Activated T-helper 2 cell treated with anti-CD3 and anti-CD28 coated beads, Interferon-gamma antibody, Interleukin-2, Interleukin-4, amounts not matched to agents 10 μg/mL and 5 μg/mL and 100 μg/mL, durations not matched to agents 14 hours and 24 hours and 36 hours (primary cell): ENCODE data around the gene FSTL3. TPM values are rescaled to one million over a fixed set of nuclear protein-coding genes. Genes with fewer than 3 reads are reported as not detected.

ENCODE experiments used
- DNase-seq: peaks from one replicate; pipeline ENCODE4 v3.0.0; 2021; ENCODE audit warnings: low spot score
- H3K27ac Mint-ChIP-seq: one replicate; pipeline ENCODE4 v1.8.0; 2021; ENCODE audit warnings: mixed read lengths
- H3K27me3 Mint-ChIP-seq: one replicate; pipeline ENCODE4 v1.8.0; 2021; ENCODE audit warnings: low read depth, mixed read lengths
- H3K36me3 Mint-ChIP-seq: one replicate; pipeline ENCODE4 v1.8.0; 2021; ENCODE audit warnings: low read depth, mixed read lengths
- H3K4me1 Mint-ChIP-seq: one replicate; pipeline ENCODE4 v1.8.0; 2021; ENCODE audit warnings: low read depth, mixed read lengths
- H3K4me3 Mint-ChIP-seq: one replicate; pipeline ENCODE4 v1.8.0; 2021; ENCODE audit warnings: low read depth, mild to moderate bottlenecking, moderate library complexity, mixed read lengths
- H3K9me3 Mint-ChIP-seq: one replicate; pipeline ENCODE4 v1.8.0; 2021; ENCODE audit warnings: mixed read lengths
- intact Hi-C: fragments of 100-400 bp; cut with micrococcal nuclease; formaldehyde crosslinking; loops from one replicate; pipeline ENCODE4 v1.15.1; 2023
- total RNA-seq: library from RNA; stranded (reverse); gene quantifications from 2 replicates; pipeline ENCODE4 v1.2.3, GENCODE V29; 2022

The FSTL3 gene
- total RNA-seq, 1 donor from 2014 or later, result 8.0 TPM

DNA sequence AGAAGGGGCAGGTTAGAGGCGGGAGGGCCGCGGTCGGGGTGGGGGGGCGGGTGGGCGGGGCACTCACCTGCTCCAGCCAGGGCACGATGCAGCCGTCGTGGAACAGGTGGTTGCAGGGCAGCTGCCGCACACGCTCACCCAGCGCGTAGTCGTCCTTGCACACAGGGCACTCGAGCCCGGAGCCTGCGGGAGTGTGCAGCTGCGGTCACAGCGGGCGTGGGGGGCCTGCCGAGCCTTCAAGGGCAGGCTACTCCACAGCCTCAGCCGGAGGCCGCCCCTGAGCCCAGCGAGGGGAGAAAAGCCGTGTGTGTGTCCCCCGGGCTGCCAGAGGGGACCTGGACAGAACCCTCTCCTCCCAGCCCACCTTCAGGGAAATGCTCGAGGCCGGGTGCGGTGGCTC is 27.9 kb upstream of the FSTL3 start:
- no peaks in the 10 kb centered on the region for H3K4me1 Mint-ChIP-seq

DNA sequence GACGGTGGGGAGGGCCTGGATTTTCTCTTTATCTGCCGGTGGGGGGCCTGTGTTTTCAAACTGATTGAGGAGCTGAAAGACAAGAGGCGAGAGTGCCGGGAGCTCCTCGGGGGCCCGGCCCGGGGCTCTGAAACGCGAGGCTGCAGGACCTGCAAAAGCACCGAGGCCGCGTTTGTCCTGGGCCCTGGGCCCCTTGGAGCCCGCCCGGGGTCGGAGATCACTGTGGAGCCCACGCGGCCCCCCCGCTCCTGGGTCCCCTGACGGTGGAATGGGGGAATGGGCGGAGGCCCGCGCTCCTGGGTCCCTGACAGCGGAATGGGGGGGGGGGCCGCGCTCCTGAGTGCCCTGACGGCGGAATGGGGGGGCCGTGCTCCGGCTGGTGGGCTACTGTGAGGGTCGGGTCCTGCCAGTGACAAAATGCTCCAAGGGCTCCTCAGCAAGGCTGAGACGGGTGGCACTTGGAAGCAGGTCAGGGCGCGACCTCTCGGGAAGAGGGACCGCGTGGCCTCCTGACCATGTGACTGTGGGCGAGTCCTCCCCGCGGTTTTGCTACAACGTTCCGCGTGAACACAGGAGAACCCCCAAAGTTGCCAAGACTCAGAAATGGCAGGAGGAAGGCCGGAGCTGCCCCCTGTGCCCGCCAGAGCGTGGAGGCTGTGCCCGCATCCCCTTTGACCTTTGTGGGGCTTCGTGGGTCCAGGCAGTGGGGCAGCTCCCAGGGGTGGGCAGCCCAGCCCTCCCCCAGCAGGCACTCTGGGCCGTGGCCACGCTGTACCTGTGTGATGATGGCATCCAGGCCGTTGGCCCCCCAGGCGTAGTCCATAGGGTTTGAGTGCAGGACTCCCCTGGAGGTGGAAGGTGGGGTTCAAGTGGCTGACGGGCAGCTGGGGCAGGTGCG is 27.0 kb upstream of the FSTL3 start:
- Mint-ChIP-seq H3K36me3 (peaks cover 31% of the 10 kb centered on the region), H3K4me1 (no peaks in the 10 kb centered on the region), H3K27ac (no peak overlapping the region), H3K4me3 (no peak overlapping the region), H3K9me3 (no peaks in the 10 kb centered on the region), H3K27me3 (no peaks in the 10 kb centered on the region)
- intact Hi-C loops, result no loop called here
- DNase-seq, result no peak

More for the DNA sequence above, 27.9 kb upstream of the FSTL3 start:
- no peaks in the 10 kb centered on the region for H3K9me3 Mint-ChIP-seq
- H3K27me3 Mint-ChIP-seq, result no peaks in the 10 kb centered on the region
- H3K27ac Mint-ChIP-seq, result no peak overlapping the region
- H3K4me3 Mint-ChIP-seq, result no peak overlapping the region
- intact Hi-C loops, result no loop called here
- H3K36me3 Mint-ChIP-seq, result peaks cover 24% of the 10 kb centered on the region
- no peak for DNase-seq

DNA sequence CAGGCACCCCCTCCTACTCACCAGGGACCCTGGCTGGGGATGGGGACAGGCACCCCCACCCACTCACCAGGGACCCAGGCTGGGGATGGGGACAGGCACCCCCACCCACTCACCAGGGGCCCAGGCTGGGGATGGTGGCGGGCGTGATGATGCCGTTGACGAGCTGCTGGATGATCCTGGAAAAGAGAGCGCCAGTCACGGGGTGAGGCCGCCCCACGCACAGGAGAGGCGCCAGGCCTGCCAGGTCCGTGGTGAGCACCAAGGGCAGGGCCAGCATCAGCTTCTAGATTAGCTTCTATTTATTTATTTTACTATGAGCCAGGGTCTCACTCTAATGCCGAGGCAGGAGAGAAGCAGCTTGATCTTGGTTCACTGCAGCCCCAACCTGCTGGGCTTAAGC is 26.1 kb upstream of the FSTL3 start:
- Mint-ChIP-seq H3K27me3 (no peaks in the 10 kb centered on the region), H3K4me1 (no peaks in the 10 kb centered on the region), H3K9me3 (no peaks in the 10 kb centered on the region), H3K27ac (no peak overlapping the region), H3K4me3 (no peak overlapping the region), H3K36me3 (peaks cover 33% of the 10 kb centered on the region)
- intact Hi-C loops, result no loop called here
- no peak for DNase-seq

DNA sequence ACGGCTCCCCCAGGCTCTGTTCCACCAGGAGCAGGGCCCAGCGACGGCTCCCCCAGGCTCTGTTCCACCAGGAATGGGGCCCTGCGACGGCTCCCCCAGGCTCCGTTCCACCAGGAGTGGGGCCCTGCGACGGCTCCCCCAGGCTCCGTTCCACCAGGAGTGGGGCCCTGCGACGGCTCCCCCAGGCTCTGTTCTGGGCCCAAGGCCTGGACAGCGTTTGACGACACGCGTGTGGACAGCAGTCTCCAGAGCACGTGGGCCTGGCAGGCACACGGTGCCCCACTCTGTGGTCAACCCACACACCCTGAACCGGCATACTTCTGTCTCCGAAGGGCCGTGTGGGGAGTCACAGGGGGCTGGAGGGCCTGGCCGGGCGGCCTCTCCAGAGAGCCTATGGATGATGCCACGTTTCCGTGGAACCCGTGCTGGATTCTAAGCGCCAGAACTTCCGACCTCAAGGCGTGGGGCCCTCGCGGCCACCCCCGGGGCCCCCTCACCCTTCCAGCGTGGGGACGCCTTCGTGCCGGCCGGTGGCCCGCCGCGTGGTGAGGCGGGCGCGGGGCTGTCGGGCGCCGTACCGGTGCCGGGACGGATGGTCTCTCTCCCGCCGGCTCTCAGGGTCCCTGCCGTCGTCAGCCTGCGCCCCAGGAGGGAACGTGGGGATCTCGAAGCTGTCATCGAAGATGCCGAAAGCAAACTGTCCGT is 24.9 kb upstream of the FSTL3 start:
- Mint-ChIP-seq H3K9me3 (no peaks in the 10 kb centered on the region), H3K4me1 (no peaks in the 10 kb centered on the region), H3K27me3 (no peaks in the 10 kb centered on the region), H3K36me3 (peaks cover 36% of the 10 kb centered on the region), H3K4me3 (no peak overlapping the region), H3K27ac (no peak overlapping the region)
- DNase-seq, result no peak
- intact Hi-C loops, result no loop called here

DNA sequence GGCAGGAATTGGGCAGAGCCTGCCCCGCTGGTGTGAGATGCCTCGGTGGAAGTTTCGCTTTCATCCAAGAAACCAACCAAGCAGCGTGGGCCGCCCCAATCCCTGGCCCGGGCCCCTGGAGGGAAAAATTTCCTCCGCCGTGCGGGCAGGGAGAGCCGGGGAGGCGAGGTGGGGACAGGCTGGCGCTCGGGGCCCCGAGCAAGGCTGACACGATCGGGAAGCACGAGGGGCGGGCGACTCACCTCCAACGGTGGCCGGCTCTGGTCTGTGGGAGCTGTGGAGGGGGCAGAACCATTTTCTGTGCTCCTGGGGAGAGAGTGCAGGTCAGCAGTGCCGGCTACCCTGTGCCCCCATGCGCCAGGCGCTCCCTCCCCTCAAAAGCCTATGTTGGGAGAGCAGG is 24.2 kb upstream of the FSTL3 start:
- Mint-ChIP-seq H3K27ac (no peak overlapping the region), H3K36me3 (peaks cover 34% of the 10 kb centered on the region), H3K9me3 (no peaks in the 10 kb centered on the region), H3K4me3 (no peak overlapping the region), H3K4me1 (peaks cover 1% of the 10 kb centered on the region), H3K27me3 (no peaks in the 10 kb centered on the region)
- intact Hi-C loops, result no loop called here
- DNase-seq, result no peak

DNA sequence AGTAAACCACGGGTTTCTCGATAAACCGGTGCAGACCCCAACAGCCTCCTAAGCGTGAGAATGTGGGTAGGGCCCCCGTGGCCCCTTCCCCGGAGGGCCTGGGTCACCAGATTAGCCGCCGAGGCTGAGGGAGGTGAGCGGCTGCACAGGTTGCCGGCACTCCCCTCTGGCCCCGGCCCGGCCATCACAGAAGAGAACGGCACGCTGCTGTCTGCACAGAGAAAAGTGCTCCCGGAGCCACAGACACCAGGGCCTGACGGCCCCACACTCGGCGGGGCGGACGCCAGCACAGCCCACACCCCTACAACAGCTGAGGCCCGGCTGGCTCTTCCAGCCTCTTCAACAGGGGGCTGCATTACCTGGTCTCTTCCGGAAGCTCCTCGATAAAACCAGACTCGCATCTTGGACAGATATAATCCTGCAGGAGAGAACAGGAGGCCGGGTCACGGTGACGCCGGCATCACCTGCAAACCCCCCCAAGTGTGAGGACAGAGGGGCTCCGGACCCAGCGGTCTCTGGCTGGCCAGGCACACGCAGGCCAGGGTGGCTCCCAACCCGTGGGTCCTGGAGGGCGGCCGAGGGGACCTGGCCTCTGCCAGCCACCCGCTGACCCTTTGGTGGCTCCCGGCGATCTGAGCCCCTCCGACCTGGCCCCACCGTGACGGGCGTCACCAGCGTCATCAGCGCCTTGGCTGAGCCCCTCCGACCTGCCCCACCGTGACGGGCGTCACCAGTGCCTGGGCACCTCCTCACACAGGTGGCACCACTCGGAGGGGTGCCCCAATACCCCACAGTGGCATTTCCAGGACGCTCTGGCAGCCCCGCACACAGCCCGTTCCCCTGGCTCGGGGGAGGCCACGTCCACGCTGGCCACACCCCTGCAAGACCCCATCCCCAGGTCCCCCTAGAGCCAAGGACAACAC is 23.5 kb upstream of the FSTL3 start:
- Mint-ChIP-seq H3K9me3 (no peaks in the 10 kb centered on the region), H3K36me3 (peaks cover 36% of the 10 kb centered on the region), H3K4me1 (peaks cover 1% of the 10 kb centered on the region), H3K27me3 (no peaks in the 10 kb centered on the region), H3K27ac (no peak overlapping the region), H3K4me3 (no peak overlapping the region)
- DNase-seq, result no peak
- intact Hi-C loops, result no loop called here

DNA sequence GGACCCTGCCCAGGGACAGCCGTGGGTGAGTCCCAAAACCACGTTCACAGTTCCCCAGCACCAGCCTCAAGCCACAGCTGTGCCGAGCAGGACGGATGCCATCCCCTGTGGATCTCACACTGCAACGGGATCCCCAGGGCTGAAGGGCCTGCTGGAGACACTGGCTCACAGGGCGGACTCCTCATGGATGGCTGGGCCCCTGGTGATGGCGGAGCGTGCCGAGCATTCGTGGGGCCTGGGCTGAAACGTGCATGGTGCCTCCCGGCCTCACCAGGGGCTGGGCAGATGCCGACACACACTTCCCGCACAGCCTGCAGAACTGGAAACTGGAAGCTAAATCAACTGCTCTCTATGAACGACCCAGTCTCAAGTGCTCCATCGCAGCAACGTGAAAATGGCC is 22.8 kb upstream of the FSTL3 start:
- H3K36me3 Mint-ChIP-seq, result peaks cover 36% of the 10 kb centered on the region
- H3K9me3 Mint-ChIP-seq, result no peaks in the 10 kb centered on the region
- no peak for DNase-seq
- H3K4me1 Mint-ChIP-seq, result peaks cover 1% of the 10 kb centered on the region
- intact Hi-C loops, result no loop called here
- no peak overlapping the region for H3K27ac Mint-ChIP-seq
- H3K27me3 Mint-ChIP-seq, result no peaks in the 10 kb centered on the region
- H3K4me3 Mint-ChIP-seq, result no peak overlapping the region

DNA sequence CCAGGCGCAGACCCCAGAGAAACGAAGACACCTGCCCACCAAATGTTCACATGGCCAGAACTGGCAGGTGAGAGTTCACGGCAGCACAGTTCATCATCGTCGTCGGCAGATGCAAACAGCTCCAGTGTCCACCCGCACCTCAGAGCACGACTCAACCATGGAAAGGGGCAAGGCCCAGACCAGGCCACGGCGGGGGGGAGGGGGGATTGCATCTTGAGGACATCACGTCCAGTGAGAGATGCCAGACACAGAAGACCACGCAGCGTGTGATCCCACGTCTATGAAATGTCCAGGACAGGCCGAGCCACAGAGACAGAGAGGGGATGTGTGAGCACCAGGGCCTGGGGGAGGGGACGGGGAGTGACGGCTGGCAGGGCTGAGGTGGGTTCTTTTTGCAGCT is 20.5 kb upstream of the FSTL3 start:
- intact Hi-C loops, result no loop called here
- Mint-ChIP-seq H3K36me3 (peaks cover 30% of the 10 kb centered on the region), H3K27ac (no peak overlapping the region), H3K27me3 (no peaks in the 10 kb centered on the region), H3K9me3 (no peaks in the 10 kb centered on the region), H3K4me1 (peaks cover 5% of the 10 kb centered on the region), H3K4me3 (no peak overlapping the region)
- no peak for DNase-seq

DNA sequence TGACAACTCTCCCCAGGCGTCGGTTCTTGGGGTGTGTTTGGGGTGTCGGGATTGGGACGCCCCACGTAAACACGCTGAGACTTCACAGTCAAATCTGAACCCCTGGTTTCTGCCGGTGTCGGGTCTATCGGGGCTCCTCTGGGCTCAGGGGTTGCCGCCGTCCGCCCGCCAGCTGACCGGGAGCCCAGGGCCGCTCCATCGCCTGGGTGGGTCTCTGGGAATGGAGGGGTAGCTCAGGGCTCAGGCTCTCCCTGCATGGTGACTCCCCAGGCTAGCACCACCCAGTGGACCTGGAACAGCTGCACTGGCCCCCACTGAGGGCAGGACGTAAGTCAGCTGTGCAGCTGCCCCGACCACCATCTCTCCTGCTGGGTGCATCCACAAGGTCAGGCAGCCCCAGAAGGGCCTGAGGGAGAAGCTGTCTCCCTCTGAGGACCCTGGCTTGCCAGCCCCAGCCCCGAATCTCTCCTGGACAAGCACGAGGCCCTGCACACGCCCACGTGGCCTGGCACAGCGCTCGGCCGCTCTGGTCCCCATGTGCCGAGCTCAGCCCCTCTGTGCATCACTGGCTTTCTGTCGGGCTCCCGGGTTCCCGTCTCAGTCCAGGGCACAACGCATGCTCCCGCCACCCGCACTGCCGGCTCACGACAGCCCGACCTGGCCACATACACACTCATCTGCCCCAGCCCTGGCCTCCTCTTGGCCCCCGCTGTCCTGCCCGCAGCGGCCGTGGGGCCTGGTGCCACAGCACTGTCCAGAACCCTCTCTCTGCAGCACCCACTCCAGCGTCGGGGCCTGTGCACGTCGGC is 19.2 kb upstream of the FSTL3 start:
- no peak for DNase-seq
- H3K4me1 Mint-ChIP-seq, result peaks cover 9% of the 10 kb centered on the region
- H3K9me3 Mint-ChIP-seq, result no peaks in the 10 kb centered on the region
- peaks cover 39% of the 10 kb centered on the region for H3K36me3 Mint-ChIP-seq
- H3K27ac Mint-ChIP-seq, result no peak overlapping the region
- no peaks in the 10 kb centered on the region for H3K27me3 Mint-ChIP-seq
- intact Hi-C loops, result no loop called here
- no peak overlapping the region for H3K4me3 Mint-ChIP-seq

DNA sequence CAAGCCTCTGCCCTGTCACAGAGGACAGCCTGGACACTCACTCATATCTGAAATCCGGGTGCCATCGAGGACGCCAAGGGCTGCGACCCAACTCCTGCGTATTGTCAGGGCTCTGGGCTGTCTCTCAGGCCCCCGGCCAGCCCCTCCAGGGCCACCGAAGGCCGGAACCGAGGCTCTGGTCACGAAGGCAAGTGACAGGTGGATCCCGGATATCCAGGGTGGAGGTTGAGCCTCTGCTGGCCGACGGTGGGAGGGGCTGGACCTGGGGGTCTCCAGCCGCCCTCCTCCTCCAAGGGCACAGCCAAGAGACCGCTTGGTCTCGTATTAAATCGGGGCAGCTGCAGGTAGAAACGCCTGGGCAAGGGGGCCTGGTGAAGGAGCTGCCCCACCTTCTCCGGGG is 18.6 kb upstream of the FSTL3 start:
- Mint-ChIP-seq H3K27ac (no peak overlapping the region), H3K36me3 (peaks cover 41% of the 10 kb centered on the region), H3K27me3 (no peaks in the 10 kb centered on the region), H3K4me3 (no peak overlapping the region), H3K4me1 (peaks cover 9% of the 10 kb centered on the region), H3K9me3 (no peaks in the 10 kb centered on the region)
- intact Hi-C loops, result no loop called here
- no peak for DNase-seq

DNA sequence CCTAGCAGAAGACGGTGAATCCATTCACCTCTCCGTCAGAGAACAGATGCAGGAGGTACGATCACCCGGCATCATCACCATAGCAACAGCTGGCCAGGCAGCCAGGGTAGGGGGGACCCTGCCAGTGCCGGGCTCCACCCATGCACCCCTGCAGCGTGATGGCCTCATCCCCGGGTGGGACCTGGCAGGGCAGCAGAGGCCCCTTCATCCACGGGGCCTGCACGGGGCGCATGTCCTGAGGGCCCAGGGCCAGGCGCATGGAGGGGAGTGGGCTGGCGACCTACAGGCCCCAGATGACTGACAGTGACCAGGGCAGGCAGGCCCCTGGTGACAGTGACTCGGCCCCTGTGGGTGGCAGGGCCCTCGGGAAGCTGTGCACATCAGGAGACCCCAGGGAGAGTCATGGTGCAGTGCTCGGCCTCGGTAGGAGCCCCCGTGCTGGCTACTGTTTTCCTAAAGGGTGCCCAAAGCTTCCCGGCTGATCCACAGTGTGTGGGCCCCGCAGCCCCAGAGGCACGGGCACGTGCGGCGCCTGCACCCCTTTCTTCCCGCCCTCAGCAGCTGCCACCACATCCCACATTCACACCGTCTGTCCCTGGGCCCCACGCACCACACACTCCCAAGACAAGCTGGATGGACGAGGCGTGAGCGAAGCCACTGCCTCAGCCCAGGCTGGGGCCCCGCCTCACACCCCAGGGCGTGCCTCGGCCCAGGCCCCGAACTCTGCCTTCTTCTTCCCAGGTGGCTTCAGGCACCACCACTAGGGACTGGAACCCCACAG is 17.9 kb upstream of the FSTL3 start:
- H3K4me3 Mint-ChIP-seq, result no peak overlapping the region

More for the DNA sequence above, 17.9 kb upstream of the FSTL3 start:
- H3K36me3 Mint-ChIP-seq, result peaks cover 41% of the 10 kb centered on the region
- H3K4me1 Mint-ChIP-seq, result peaks cover 9% of the 10 kb centered on the region
- H3K27me3 Mint-ChIP-seq, result no peaks in the 10 kb centered on the region
- intact Hi-C loops, result no loop called here
- H3K27ac Mint-ChIP-seq, result no peak overlapping the region
- no peaks in the 10 kb centered on the region for H3K9me3 Mint-ChIP-seq
- no peak for DNase-seq
